Left ventricle myocardium superior (tissue), 1 donor: ENCODE measurements around the gene BRF1. TPM values are rescaled to one million over a fixed set of nuclear protein-coding genes. Genes with fewer than 3 reads are reported as not detected.
A peak's percentile ranks its signal among the peaks of the same experiment; 100 is the strongest.

Experiments
- ATAC-seq: fragments of 200-7000 bp; cut with Tn5 transposase; one replicate; pipeline ENCODE4 v1.9.1; 2020; ENCODE audit warnings: mild to moderate bottlenecking, moderate library complexity
- DNase-seq: peaks from one replicate; pipeline ENCODE4 v3.0.0-alpha.2; 2020
- intact Hi-C: fragments of 100-400 bp; cut with micrococcal nuclease; formaldehyde crosslinking; loops from one replicate; pipeline ENCODE4 v1.11.0; 2022
- total RNA-seq: library from RNA; stranded (reverse); fragmentation: NEBNext Ultra II Directional; extraction: Animal tissue kit (Norgen Biotek cat#: 25700); gene quantifications from one replicate; pipeline ENCODE4 v1.2.1, GENCODE V29; 2021
- donor health status: DM: no; HTN: yes; CAD: no; lungs with severe emphysema.

BRF1 gene
- total RNA-seq, 1 donor from 2014 or later, result 20.3 TPM

DNA sequence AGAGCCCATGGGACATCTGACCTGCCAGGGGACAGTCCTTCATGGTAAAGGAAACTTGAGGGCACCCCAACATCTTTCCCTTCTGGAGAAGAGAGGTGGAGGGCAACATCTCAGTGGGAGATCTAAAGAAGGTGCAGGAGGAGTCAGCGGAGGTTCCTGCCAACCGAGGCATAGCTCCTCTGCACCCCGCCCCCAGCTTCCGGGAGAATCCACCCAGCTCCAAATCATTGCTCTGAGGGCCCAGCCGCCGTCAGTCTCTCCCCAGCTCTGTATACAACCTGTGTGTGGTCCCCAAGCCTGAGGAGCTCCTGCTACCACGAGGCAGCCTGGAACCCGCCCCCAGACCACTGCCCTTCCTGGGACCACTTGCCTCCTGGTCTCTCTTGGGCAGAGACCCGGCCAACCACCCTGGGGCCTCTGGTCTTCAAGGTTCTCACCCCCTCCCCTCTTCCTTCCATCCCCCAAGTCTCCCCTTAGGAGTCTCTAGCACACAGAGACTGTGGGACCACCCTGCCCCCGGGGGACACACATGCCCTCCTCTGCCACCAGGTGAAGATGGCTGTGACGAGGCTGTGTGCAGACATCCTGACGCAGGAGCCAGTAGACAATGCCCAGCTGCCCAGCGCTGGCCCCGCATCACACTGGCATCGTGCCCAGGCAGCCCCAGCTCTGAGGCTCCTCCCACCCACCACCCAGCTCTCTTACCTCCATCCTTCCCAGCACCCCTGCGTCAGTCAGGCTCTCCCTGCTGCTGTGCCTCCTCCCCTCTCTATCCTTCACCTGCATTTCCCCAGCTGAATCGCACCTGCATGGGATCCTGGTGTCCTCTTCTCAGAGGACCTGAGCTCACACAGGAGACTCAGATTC, 106.7 kb downstream of the BRF1 start:
- intact Hi-C loops, result no loop called here
- no peak for ATAC-seq
- DNase-seq, result no peak

GRCh38 chr14:105192866-105193731, 107.7 kb downstream of the BRF1 start:
- ATAC-seq, result peak; percentile 11
- intact Hi-C loops, result no loop called here
- DNase-seq, result no peak

- no peak for DNase-seq
- intact Hi-C loops, result no loop called here
These were observed 112.8 kb downstream of the BRF1 start for GRCh38 chr14:105187935-105188524.

DNA sequence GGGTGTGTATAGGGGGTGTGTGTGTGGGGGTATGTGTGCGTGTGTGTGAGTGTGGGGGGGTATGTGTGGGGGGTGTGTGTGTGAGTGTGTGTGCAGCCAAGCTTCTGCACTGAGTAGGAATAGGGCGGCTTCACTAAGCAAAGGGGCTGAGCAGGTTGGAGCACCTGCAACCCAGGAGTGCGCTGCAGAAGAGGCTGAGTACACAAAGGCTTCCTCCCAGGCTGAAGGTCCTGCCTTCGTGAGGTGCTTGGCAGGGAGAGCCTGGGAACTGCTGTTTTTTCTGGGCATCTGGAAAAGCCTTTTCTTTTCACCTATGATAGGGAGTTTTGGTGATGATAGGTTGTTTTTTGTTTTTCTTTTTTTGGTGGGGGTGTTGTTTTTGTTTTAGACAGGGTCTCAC, 113.7 kb downstream of the BRF1 start:
- intact Hi-C loops, result no loop called here

More at GRCh38 chr14:105187935-105188524, 112.8 kb downstream of the BRF1 start:
- peak; percentile 27 for ATAC-seq

DNA sequence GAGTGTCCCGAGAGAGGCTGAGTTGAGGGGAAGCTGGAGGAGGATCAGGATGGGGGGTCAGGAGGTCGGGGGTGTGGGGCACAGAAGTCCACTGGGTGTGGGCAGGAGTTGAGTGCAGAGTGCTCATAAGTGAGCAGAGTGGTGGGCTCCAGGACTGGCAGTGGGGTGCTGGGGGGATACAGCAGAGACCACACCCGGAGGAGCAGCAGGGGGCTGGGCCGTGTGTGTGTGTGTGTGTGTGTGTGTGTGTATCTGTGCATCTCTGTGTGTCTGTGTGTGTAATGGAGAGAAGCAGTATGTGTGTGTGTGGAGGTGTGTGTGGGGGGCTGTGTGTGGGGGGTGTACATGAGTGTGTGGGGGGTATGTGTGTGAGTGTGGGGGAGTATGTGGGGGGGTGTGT, 114.8 kb downstream of the BRF1 start:
- no peak for ATAC-seq
- intact Hi-C loops, result no loop called here
- DNase-seq, result no peak

More for the DNA sequence above, 113.7 kb downstream of the BRF1 start:
- ATAC-seq, result no peak
- no peak for DNase-seq

- intact Hi-C loops, result no loop called here
- ATAC-seq (no peak), DNase-seq (no peak)
These were observed 115.8 kb downstream of the BRF1 start for GRCh38 chr14:105185001-105185400.

GRCh38 chr14:105184461-105184860, 116.3 kb downstream of the BRF1 start:
- intact Hi-C loops, result no loop called here
- DNase-seq, result no peak
- no peak for ATAC-seq

GRCh38 chr14:105182296-105183020, 118.3 kb downstream of the BRF1 start:
- intact Hi-C loops, result no loop called here
- ATAC-seq (peak; percentile 22), DNase-seq (no peak)

DNA sequence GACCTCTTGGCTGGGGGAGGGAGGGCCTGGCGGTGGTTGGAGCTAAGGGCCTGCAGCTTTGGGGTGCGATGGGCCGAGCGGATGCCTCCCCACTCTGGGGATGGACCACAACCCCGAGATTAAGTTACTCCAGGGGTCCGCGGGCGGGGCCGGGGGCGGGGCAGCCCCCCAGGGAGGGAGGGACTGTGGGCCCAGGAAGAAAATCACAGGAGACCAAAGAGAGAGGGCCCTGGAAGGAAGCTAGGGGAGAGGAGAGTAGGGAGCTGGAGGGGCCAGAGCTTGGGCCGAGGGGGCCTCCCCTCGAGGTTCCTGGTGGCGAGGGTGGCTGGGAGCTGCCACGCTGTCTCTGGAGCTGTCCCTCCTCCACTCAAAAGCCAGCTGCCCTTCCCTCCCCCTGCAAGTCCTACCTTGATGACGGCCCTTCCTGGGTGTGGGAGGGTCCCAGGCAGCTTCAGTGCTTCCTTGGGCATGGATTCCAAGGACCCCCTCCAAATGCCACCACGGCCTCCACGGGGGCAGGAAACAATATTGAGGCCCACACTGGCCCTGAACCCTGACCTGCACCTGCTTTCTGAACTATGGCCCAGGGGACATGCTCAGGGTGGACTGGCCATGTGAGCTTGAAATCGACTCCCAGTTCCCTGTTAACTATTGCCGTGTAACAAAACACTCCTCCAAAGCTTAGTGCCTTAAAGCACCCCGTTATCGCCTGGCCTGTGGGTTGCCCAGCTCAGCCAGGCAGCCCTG, 119.1 kb downstream of the BRF1 start:
- no peak for DNase-seq
- intact Hi-C loops, result no loop called here
- ATAC-seq, result no peak

DNA sequence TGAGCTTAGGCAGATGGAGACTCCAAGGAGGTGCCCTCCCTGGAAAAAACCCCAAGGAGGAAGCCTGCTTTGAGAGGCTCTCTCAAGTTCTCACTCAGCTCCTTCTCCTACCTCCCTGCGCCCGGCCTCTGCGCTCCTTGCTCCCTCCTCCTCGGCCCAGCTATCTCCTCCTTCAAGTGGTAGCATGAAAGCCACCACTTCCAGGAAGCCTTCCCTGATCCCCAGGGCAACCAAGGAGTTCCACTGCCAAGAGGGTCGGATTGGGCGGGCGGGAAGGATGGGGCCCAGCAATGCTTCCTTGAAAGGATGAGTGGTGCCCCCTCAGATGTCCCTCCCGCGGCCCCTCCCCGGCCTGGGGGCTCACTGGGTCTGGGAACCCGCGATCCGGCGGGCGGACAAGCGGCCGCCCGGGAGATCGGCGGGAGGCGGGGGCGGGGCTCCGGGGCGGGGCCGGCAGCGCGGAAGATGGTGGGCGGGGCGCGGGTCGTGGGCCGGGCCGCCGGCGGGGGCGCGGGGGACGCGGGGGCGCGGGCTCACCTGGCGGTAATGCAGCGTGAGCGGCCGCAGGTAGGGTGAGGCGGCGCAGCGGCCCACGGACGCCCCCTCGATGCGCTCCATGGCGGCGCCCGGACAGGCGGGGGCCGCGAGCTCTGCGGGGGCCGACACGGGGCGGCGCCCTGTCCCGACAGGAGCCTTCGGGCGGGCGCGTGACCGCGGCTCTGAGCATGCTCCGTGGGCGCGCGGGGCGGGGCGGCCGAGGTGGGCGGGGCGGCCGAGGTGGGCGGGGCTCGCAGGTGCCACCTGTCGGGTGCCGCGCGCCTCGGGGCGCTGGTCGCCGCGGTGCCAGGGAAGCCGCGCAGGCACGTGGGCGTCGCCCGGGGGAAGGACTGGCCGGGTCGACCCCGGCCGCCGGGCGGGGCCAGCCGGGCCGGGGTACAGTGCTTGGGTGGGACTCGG, 119.9 kb downstream of the BRF1 start, which contains the start of gene NUDT14:
TSS of gene NUDT14 (minus strand) at position 721 of the 957 bp plus-strand sequence. CDS start at position 618, 103 bp downstream.
- peak; percentile 80 for ATAC-seq
- DNase-seq, result peak; percentile 84
- intact Hi-C loops, result no loop called here

DNA sequence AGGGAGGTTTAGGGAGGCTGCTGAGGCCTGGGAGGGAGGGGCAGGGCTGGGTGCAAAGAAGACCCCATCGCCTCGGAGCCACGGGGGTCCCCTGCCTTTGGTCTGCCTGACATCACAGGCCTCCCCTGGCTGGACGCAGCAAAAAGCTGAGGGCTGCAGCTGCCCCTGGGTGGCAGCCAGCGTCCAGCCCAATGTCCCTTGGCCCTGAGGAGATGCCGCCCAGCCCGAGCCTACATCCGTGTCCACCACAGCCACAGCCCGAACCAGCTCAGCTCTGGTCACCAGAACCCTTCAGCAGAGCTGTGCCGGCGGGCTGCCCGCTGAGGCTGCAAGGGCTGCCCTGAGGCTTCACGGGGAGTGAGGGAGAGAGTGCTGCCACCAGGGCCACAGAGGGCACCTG, 121.6 kb downstream of the BRF1 start:
- intact Hi-C loops, result no loop called here
- ATAC-seq (no peak), DNase-seq (no peak)

- DNase-seq, result no peak
- ATAC-seq, result no peak
- intact Hi-C loops, result no loop called here
These were observed 122.0 kb downstream of the BRF1 start for GRCh38 chr14:105178868-105179140.

- DNase-seq (no peak), ATAC-seq (no peak)
- intact Hi-C loops, result no loop called here
These were observed 122.5 kb downstream of the BRF1 start for GRCh38 chr14:105178069-105178867.

- intact Hi-C loops, result no loop called here
- DNase-seq (no peak), ATAC-seq (no peak)
These were observed 123.7 kb downstream of the BRF1 start for GRCh38 chr14:105177082-105177481.

DNA sequence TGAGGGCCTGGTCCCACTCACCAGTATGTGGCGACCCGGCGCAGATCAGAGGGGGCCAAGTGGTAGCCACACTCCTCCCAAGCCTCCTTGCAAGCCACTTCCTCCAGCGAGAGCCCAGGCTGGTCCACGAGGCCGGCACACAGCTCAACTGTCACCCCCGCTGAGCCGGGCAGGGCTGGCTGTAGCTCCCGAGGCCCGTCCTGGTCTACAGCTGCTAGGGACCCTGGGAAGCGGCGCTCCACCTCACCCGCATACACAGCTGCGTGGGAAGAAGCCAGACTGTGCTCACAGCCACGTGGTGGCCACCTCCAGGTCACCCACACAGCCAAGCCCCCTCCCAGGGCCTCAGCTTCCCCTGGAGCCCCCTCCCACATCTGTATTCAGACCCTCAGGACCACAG, 124.3 kb downstream of the BRF1 start:
- DNase-seq (no peak), ATAC-seq (no peak)
- intact Hi-C loops, result no loop called here

DNA sequence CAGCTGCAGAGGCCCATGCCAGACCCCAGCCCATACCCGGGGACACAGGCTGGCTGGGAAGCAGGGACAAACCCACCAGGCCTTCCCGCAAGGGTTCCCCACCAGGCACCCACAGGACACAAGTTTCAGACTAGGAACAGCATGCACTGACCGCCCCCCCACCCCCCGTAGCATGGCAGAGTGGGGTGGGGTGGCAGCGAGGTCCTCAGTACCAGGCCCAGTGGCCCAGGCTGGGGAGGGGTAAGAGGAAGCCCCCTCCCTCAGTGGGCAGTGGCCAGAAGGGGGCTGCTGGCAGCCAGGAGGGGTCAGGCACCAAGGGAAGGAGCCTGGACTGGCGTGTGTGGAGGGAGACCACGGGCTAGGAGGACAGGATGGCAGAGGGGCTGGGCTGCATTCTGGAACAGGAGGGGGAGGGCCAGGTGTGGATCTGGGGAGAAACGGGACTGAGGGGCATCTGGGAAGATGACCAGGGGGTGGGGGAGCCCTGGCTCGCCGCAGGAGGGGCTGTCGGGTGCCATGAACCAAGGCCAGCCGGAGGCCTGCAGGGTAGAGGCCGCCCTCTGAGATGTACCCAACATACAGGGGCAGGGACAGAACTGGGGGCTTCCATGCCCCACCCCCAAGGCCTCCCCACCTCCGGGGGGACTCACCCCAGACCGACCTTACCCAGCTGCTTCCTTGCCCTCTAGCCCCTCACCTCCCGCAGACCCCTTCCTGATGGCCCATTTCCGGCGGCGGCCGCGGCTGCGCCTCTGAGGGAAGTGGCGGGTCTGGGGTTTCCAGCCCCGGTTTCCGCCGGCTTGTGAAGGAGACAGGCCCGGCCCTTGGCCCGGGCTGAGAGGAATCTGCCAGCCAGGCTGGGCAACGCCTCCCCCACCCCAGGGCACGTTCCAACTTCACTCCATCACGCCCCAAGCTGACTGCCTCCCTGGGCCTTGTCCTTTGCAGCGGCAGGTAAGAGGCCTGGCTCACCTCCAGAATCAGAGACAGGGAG, 126.6 kb downstream of the BRF1 start:
- no peak for ATAC-seq
- intact Hi-C loops, result no loop called here

More for the DNA sequence above, 126.6 kb downstream of the BRF1 start:
- DNase-seq, result no peak
